Stimulated activated CD4-positive, alpha-beta T cell treated with anti-CD3 and anti-CD28 coated beads, Interleukin-4, amount 100 ng/mL, for 1 hour (primary cell): Measurements from ENCODE around the gene OVOL1.
"Not testable (repeated sequence)": the region's sequence is repeated elsewhere in the genome, so short reads cannot be mapped to it uniquely, and the experiment has no call there.

Experiments used
- DNase-seq: peaks from one replicate; pipeline ENCODE4 v3.0.0-alpha.2; 2020

The OVOL1 gene

DNA sequence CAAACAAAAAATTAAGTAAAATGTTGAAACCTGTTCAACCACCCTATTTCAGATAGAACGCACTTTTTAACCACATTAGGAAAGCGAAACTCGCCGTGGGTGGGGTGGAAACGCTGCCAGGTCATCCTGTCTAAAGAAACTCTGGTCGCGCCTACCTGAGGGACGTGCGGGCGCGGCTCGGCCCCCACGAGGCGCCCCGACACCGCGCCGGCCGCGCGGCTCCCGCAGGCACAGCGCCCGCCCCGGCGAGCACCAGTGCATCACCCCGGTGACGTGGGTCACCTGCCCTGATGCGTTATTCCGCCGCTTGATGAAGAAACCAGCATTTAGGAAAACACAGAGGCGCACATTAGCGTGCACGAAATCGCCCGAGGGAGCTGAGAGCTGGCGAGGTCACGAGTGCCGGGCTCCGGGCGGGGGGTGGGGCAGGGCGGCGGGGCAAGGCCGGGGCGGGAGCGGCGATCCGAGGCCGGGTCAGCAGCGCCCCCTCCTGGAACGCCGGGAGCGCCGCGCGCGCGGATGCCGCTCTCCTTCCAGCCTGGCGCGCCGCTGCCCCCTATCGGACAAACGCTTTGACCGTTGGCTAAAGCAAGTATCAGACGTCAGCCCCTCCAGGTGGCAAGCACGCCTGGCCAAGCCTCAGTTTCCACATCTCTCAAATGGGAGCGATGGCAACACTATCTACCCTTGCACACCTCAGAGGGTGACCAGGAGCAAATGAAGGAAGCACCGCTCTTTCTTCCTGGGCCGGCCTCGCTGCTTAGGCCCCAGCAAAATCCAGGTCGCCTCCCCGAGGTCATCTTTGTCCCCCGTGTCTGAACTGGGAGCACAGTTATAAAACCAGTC, 31.2 kb downstream of the OVOL1 start:
- DNase-seq, result peak; percentile 96

DNA sequence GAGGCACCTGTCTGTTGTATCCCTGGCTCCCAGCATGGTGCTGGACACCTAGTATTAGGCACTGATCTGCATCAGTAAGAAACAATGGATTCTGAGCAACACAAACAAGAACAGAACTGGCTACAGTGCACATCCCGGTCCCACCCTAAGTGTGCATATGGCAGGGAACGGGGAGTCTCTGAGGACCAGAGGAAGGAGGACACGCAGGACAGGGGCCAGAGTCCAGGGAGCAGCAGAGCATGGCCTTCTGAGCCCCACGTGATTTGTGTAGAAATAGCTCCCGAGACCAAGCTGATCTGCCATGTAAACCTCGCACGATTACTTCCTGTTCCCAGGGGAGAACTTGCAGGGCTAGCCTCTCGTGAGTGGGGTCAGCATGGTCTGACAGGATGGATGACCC, 34.2 kb downstream of the OVOL1 start:
- DNase-seq, result no peak

DNA sequence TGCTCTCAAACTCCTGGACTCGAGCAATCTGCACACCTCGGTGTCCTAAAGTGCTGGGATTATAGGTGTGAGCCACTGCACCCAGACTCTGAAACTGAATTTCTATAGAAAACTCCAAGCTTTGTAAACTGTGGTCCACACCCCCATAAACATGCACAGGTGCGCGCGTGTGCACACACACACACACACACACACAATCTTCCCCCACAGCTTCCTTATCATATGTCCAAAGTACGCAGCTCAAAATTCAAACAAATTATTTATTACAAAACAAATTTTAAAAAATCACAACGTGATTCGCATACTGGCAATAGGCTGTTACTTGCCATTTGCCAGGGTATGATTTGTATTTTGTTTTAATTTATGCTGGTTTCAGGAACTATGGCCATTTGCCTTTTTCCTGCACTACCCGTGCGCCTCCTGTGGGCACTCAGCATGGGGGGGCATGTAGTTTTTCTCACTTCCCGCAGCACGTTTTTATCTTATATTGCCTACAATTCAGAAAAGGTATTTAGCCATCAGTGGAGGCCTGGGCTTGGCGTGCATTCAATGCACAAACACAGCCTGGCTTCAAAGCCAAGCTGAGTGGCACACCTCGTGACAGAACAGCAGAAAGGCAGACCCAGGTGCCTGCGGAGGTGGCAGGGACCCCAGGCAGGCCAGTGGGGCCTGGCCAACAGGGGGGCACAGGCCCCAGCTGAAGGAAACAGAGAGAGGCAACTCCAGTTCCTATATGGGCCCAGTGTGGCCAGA, 36.1 kb downstream of the OVOL1 start:
- no peak for DNase-seq

DNA sequence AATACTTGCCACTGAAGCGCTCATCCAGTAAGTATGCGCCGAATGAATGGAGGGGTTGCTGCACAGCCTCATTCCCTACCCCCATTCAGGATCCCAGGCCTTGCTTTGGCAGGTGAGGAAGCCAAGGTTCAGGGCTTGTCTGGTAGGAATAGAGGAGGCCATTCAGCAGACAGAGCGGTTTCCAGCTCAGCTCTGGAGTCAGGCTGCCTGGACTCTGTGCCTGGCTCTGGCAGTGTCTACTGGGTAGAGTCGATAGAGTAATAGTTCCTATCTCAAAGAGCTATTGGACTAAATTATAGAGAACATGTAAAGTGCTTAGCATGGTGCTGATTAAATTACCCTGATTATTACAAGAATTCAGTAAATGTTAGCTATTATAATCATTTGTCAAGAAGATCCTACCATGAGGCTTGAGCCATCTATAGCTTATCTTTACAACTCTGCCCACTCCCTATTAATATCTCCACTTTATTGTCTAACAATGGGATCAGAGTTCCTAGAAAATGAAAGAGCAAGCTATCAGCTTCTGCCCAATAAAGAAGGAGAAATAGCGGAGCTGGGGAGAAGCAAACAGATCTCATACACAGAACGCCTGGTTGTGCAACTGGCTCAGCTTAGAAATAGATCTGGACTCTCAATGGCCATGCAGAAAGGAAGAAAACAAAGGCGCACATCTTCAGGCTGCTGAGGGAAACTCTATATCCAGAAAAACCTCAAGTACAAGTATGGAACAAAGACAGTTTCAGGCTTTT, 40.3 kb downstream of the OVOL1 start:
- no peak for DNase-seq

DNA sequence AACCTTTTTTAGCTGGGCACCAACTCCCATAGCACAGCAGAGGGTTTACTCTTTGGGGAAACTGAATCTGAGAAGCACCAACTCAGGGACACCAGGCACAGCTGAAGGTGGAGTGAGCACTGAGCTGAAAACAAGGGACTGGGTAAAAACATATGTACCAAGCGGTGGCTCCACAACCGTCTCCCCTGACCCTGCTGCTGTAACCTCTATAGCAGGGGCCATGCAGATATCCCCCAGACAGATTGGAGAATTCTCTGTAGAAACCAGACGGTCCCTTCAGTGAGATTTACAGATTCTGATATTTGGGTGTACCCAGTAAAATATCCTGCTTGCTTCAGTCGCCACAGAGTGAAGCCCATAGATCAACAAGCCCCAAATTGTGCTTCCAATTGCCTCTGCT, 42.6 kb downstream of the OVOL1 start:
- no peak for DNase-seq

DNA sequence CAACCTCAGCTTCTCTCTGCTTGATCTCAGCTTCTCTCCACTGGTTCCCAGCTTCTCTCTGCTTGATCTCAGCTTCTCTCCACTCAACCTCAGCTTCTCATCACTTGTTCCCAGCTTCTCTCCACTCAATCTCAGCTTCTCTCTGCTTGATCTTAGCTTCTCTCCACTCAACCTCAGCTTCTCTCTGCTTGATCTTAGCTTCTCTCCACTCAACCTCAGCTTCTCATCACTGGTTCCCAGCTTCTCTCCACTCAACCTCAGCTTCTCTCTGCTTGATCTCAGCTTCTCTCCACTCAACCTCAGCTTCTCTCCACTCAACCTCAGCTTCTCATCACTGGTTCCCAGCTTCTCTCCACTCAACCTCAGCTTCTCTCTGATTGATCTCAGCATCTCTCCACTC, 45.4 kb downstream of the OVOL1 start:
- DNase-seq, result not testable (repeated sequence)

DNA sequence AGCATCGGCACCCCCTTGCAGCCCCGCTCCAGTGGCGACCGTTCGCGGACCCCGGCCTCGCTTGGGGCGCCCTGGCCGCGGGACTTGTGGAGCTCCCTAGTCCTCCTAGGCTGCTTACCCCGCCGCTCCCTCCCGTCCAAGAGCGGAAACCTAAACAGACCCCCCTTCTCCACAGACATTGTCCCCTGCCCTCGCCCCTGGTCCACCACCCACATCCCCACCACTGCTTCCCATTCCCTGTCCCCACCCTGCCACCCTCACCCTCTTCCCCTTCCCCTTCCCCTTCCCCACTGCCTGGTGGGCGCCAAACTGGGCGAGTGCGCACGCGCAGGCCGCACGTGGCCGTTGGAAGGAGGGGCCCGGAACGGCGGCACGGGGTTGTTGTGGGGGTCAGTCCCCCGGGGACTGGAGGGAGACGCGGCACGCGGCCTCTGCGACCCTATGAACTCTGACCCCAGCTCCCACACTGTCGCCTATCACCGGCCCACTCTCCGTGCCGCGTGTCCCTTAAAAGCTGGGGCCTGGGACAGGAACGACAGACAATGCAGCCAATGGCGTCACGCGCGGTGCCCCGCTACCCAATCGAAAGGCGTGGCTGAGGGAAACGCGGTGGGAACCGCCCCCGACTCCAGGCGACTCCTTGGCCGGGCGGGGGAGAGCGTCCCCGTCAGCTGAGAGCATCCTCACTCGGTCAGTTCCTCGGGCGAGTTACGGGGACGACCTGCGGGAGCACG, 46.6 kb downstream of the OVOL1 start, which contains the start of gene SNX32:
SNX32 (plus strand) TSS at position 667 of the 734 bp plus-strand sequence. CDS start 103 bp downstream, outside the sequence.
- peak; percentile 95 for DNase-seq

DNA sequence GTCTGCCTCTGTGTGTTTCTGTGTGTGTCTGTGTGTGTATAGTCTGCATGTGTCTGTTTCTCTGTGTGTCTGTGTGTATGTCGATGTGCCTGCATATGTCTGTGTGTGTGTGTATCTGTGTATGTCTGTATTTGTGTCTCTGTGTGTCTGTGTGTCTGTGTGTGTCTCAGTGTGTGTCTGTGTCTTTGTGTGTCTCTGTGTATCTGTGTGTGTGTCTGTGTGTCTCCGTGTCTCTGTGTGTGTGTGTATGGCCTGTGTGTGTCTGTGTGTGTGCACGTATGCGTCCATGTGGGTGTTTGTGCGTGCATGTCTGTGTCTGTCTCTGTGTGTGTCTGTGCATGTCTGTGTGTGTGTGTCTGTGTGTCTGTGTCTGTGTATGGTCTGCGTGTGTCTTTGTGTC, 47.3 kb downstream of the OVOL1 start:
- DNase-seq, result no peak

DNA sequence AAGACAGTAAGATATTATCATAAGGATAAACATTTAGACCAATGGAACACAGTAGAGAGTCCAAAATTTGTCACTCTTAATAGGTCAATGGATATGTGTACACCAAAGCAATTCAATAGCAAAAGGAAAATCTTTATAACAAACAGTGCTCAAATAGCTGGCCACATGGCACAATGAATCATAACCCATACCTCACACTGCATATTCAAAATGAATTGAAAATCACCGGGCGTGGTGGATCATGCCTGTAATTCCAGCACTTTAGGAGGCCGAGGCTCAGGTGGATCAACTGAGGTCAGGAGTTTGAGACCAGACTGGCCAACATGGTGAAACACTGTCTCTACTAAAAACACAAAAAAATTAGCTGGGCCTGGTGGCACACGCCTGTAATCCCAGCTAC, 55.3 kb downstream of the OVOL1 start:
- DNase-seq, result no peak

DNA sequence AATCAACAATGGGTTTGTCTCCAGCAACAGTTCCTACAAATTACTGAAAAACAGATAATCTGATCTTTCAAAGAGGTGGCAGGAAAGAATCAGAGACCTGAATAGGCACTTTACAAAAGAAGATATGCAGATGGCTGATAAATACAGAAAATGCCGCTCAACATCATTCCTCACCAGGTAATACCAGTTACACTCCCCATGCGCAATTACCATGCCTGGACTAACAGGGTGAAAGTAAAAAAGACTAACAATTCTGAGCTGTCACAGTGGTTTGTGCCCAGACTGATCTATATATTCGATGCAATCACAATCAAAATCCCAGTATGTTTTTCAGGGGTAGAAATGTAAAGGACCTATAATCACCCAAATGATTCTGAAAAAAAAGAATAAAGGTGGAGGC, 56.9 kb downstream of the OVOL1 start:
- no peak for DNase-seq

DNA sequence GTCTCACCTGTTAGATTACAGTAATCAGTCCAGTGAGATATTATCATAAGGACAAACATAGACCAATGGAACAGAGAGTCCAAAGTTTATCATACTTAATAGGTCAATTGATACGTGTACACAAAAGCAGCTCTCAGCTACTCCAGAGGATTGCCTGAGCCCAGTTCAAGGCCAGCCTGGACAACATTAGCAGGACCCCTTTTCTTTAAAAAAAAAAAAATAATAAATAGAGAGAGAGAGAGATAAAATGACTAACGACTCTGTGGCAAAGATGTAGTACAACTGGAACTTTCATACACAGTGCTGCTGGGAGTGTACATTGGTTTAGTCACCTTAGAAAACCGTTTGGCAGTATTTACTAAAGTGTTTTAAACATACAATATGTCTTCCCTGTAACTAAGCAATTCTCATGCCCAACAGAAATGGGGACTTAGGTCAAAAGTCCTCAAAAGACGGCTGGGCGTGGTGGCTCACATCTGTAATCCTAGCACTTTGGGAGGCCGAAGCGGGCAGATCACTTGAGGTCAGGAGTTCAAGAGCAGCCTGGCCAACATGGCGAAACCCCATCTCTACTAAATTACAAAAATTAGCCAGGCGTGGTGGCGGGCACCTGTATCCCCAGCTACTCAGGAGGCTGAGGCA, 57.5 kb downstream of the OVOL1 start:
- no peak for DNase-seq
